Ramos (cell line): ENCODE measurements around the gene SPDEF.

Source experiments
- in situ Hi-C: fragments of 300-500 bp; cut with MboI; formaldehyde crosslinking; loops from one replicate; pipeline ENCODE4 v1.14.3; 2022; ENCODE audit warnings: low sequenced_read_pairs; ENCODE audit not compliant: unreplicated experiment

Gene SPDEF

GRCh38 chr6:34551720-34552119 is 4.4 kb downstream of the SPDEF start:
- in situ Hi-C loops = loop anchor here (25.0 kb wide), 1 partner anchor 586 kb away; the partner anchor contains the start of gene TCP11

GRCh38 chr6:34549804-34550202 is 6.3 kb downstream of the SPDEF start:
- in situ Hi-C loops = loop anchor here (25.0 kb wide), 1 partner anchor 587 kb away; the partner anchor contains the start of gene TCP11

- in situ Hi-C loops = no loop called here
Measured at GRCh38 chr6:34549026-34549803, 6.9 kb downstream of the SPDEF start.

- in situ Hi-C loops = no loop called here
Measured at GRCh38 chr6:34547701-34548644, 8.2 kb downstream of the SPDEF start.

GRCh38 chr6:34546551-34547321 is 9.4 kb downstream of the SPDEF start:
- in situ Hi-C loops = no loop called here

- in situ Hi-C loops = no loop called here
Measured at GRCh38 chr6:34544776-34545471, 11.2 kb downstream of the SPDEF start.

- in situ Hi-C loops = no loop called here
Measured at GRCh38 chr6:34544052-34544604, 12.0 kb downstream of the SPDEF start.

- in situ Hi-C loops = no loop called here
Measured at GRCh38 chr6:34543421-34543820, 12.7 kb downstream of the SPDEF start.

GRCh38 chr6:34540841-34541240 is 15.3 kb downstream of the SPDEF start:
- in situ Hi-C loops = no loop called here

- in situ Hi-C loops = no loop called here
Measured at GRCh38 chr6:34540222-34540621, 15.9 kb downstream of the SPDEF start.

- in situ Hi-C loops = no loop called here
Measured at GRCh38 chr6:34539181-34539580, 16.9 kb downstream of the SPDEF start.

GRCh38 chr6:34538581-34538980 is 17.5 kb downstream of the SPDEF start:
- in situ Hi-C loops = no loop called here

- in situ Hi-C loops = no loop called here
Measured at GRCh38 chr6:34537922-34538550, 18.1 kb downstream of the SPDEF start.

- in situ Hi-C loops = no loop called here
Measured at GRCh38 chr6:34536959-34537848, 18.9 kb downstream of the SPDEF start.

- in situ Hi-C loops = no loop called here
Measured at GRCh38 chr6:34536251-34536958, 19.7 kb downstream of the SPDEF start.

GRCh38 chr6:34535646-34536045 is 20.5 kb downstream of the SPDEF start:
- in situ Hi-C loops = no loop called here

- in situ Hi-C loops = no loop called here
Measured at GRCh38 chr6:34535199-34535598, 20.9 kb downstream of the SPDEF start.
